Hematopoietic multipotent progenitor cell treated with erythropoietin and hydrocortisone succinate and interleukin-3 and kit ligand, for 8 days (in vitro differentiated cells): ENCODE data around the gene SLC10A6.

Experiments
- DNase-seq: peaks from one replicate; pipeline ENCODE4 v3.0.0-alpha.2; 2015

Gene SLC10A6

GRCh38 chr4:86847571-86847970 is 1.6 kb downstream of the SLC10A6 start:
- no peak for DNase-seq

GRCh38 chr4:86846921-86847320 is 2.3 kb downstream of the SLC10A6 start:
- no peak for DNase-seq

GRCh38 chr4:86845593-86845992 is 3.6 kb downstream of the SLC10A6 start:
- DNase-seq: no peak

GRCh38 chr4:86841309-86841708 is 7.9 kb downstream of the SLC10A6 start:
- DNase-seq: no peak

- no peak for DNase-seq
Measured at GRCh38 chr4:86840858-86841257, 8.3 kb downstream of the SLC10A6 start.

- no peak for DNase-seq
Measured at GRCh38 chr4:86837691-86838503, 11.3 kb downstream of the SLC10A6 start.

DNA sequence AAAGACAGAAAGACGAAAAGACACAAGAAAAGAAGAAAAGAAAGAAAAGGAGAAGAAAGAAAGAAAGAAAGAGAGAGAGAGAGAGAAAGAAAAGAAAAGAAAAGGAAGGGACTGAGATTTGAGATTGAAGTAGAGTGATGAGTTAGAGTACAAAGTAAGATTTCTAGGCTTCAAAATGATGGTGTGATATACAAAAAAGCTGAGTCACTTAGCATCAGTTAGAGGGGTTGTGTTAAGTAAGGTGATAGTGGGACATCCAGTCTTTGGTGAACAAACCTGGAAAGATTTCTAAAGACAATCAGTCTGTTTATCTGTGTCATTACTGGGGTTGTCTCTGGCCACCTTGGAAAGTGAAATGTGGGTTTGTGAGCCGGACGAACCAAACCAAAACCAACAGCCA is 13.5 kb downstream of the SLC10A6 start:
- DNase-seq: no peak

DNA sequence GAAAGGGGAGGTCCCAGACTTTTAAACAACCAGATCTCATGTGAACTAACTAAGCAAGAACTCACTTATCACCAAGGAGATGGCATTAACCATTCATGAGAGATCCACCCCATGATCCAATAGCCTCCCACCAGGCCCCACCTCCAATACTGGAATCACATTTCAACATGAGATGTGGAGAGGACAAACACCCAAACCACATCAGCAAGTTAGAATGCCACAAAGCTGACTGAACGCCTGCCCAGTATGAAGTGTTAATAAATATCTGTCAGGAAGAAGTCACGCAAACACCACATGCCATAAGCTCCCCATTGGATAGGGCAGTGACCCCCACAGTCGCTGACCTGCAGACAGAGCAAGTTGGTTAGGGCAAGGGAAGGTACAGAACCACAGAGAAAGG is 14.3 kb downstream of the SLC10A6 start:
- no peak for DNase-seq

- no peak for DNase-seq
Measured at GRCh38 chr4:86833615-86834014, 15.6 kb downstream of the SLC10A6 start.

DNA sequence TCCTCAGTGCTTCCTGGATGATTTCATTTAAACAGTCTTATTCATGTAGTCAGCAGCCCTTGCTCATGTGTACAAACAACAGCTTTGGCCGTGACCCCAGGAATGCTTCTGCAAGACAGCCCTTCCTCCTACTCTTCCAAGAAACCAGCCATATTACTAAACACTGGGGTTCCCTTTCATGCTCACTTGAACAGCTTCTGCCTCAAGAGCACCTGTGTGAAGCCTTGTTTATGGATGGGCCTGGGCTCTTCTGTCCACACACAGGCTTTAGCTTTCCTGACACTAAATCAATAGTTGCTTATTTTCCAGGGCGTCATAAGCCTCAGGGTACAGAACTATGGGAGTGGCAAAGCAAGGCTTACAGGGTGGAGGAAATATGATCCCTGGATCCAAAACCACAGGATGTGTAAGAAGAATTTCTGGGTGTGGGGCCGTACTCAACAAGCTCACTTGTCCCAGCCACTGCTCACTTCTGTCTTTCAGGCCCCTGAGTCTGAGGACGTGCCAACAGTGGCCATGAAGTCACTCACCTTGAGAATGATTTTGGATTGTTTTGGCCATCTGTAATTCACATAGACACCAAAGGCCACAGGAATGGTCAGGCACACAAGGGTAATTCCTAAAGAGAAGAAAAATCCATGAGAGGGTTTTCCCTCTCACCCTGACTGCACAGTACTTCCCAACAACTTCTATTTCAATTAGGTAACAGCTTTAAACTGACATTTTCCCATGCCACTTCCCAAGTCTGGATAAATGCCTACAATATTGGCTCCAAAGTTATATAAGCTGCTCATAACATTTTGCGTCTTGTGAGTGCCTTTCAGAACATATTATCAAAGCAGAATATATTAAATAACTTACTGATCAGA is 17.7 kb downstream of the SLC10A6 start:
- DNase-seq: no peak

DNA sequence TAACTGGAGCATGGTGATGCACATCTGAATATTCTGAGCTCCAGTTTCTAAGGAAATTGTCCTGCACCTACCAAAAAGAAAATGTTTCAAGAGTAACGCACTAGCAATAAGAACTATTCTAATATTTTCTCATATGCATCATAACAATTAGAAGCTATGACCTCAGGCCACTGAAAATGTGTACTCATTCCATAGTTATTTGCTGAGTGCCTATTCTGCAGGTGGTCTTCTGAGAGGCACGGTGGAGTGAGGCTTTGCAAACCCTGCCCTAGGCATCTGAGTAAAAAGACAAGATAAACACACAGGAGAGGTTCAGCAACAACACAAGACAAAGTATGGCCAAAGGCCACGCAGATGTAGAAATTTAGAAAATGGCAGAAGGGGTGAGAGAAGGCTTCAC is 23.7 kb downstream of the SLC10A6 start:
- DNase-seq: no peak

GRCh38 chr4:86822136-86822535 is 27.0 kb downstream of the SLC10A6 start:
- DNase-seq: no peak

- DNase-seq: no peak
Measured at GRCh38 chr4:86821151-86821550, 28.0 kb downstream of the SLC10A6 start.

GRCh38 chr4:86819561-86819960 is 29.6 kb downstream of the SLC10A6 start:
- DNase-seq: no peak

DNA sequence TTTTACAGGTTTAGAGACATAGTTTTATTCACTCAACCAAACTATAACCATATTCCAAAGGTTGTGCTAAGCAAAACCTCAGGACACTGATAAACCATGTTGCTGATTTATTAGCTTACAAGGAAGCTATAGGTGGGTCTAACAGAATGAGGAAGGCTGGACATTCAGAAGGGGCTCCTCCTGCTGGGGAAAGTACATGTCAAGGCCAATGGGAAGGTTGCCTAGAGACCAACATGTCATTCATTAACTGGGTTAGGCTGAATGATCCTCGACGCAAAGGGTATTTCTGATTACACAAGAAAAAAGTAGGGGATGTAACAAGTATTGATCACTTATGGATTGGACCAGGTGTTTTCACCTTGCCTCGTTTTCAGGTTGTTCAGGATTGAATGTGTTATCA is 30.3 kb downstream of the SLC10A6 start:
- DNase-seq: no peak

DNA sequence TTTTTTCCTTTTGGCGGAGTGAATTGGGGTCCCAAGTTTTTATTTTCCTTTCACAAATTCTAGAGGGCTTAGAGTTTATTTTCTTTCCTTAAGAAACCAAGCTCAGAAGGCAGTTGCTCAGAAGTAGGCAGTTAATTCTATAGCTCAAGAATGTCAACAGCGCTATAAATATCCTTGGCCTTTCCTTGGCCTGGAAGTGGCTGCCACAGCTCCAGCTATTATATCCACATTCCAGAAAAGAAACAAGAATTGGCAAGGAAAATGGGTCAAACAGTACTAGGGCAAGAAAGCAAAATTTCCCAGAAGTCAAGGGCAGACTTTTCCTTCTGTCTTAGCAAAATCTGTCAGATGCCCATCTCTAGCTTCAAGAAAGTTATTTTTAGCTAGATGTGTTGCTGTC is 31.0 kb downstream of the SLC10A6 start:
- no peak for DNase-seq

DNA sequence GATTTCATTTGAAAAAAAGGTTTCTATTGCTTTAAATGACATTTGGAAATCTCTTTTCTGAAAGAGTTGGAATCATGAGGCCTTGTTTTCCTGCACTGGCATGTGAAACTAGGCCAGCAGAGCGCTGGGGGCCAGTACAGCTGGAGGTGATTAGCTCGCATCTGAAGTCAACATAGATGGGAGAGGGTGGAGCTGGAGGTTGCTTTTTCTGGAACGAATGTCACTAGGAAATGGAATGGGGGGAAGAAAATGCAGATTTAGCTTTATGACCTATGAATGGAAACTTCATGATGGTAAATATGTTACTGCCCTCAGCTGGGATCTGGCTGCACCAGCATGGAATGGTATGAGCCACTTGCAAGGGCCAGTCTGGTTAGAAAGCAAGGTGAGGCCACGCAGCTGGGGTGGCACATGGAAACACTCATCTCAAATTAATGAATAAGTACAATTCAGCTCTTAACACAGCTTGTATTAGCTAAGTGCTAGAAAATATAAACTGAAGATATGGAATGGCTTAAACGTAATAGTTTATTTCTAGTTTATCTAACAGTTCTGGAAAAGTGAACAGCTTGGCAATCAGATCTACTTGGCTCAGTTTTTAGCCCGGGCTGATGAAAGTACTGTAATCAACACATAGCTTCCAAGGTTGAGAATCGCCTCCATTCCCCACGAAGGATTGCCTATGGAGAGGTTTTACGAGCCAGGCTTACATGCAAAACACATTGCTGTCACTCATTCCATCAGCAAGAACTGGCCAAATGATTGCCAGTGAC is 32.5 kb downstream of the SLC10A6 start:
- no peak for DNase-seq

- DNase-seq: no peak
Measured at GRCh38 chr4:86815653-86816052, 33.5 kb downstream of the SLC10A6 start.

DNA sequence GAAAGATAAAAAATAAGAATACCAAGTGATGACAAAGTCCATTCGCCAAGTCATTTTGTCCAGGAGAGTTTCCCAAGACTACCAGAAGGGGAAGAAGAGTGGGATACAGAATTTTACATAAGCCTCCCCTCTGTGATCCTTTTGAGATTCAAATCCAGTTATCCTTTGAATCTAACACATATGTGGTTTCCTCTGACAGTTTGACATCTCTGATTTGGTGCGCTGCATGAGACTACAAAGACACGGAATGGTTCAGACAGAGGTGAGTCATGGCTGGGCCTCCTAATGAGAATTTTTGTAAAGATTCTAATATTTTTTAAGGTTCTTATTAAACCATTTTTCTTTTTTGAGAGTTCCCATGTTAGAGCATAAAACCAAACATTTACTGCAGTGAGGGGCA is 38.3 kb downstream of the SLC10A6 start:
- DNase-seq: no peak

DNA sequence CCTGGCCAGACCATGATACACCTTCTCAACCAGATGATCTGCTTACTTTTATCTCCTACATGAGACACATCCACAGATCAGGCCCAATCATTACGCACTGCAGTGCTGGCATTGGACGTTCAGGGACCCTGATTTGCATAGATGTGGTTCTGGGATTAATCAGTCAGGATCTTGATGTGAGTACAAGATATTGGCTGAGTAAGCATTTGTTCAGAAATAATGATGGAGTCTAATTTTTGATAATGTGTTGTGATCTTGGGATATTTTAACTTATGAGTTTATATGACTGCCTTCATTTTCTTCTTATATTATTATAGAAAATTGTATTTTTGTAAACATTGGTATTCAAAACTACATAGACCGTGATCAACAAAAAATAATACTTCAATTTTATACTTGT is 39.4 kb downstream of the SLC10A6 start:
- no peak for DNase-seq

- DNase-seq: no peak
Measured at GRCh38 chr4:86791126-86791525, 58.1 kb downstream of the SLC10A6 start.

- DNase-seq: no peak
Measured at GRCh38 chr4:86788826-86789225, 60.4 kb downstream of the SLC10A6 start.

- DNase-seq: no peak
Measured at GRCh38 chr4:86778175-86778574, 71.0 kb downstream of the SLC10A6 start.
